GM18868 (cell line): ENCODE results near the gene EXTL1.
"Not testable (repeated sequence)": the region's sequence is repeated elsewhere in the genome, so short reads cannot be mapped to it uniquely, and the experiment has no call there.

Source experiments
- ATAC-seq: cut with Tn5 transposase; IDR thresholded peaks from one replicate; pipeline ENCODE4 v1.9.1; 2021; ENCODE audit warnings: mild to moderate bottlenecking, moderate library complexity; ENCODE audit not compliant: unreplicated experiment

EXTL1 gene

GRCh38 chr1:26021647-26022403, at the start of gene EXTL1:
Gene EXTL1 (plus strand): TSS chr1:26021775. CDS start chr1:26022647, 872 bp downstream.
- ATAC-seq: no peak

DNA sequence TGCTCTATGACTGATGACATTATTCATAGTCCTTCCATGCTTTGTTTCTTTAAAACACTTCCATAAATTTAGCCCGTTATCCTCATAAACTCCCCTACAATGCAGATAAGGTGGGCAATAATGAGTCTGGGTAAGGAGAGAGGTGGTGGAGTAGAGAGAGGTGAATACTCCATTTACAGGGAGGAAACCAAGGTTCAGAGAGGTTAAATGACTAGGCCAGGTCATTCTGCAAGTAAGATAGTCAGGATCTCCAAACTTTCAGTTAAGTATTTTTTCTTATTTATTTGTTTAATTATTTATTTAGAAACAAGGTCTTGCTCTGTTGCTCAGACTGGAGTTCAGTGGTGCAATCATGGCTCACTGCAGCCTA, 49.8 kb upstream of the EXTL1 start:
- no peak for ATAC-seq

DNA sequence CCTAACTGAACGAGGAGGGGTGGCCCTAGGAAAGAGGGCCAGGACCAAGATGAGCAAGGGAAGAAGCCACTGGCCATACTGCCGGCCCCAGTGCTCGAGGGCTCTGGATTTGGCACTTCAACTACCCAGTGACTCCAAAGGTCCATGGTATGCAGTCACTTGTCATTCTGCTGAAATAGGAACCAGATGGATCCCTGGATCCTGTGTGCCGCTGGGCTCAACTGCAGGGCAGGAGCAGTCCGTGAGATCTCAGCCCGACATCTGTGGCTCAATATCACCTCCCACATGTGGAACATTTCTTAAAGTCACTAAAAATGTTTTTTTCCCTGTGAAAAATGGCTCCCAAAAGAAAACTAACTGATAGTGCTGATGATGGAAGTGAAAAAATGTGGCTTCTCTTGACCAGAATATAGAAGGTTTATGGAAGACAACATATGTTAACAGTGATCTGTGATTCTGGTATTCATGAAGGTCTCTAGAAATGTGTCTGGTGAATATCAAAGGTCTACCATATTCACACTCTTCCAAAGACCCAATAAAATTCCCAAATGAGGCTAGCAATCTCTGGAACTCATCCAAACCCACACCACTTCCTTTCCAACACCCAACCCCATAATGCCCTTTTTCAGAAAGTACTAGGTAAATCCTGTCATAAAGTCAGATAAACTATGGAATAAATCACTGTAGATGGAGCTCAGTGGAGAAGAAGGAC, 47.8 kb upstream of the EXTL1 start:
- no peak for ATAC-seq

DNA sequence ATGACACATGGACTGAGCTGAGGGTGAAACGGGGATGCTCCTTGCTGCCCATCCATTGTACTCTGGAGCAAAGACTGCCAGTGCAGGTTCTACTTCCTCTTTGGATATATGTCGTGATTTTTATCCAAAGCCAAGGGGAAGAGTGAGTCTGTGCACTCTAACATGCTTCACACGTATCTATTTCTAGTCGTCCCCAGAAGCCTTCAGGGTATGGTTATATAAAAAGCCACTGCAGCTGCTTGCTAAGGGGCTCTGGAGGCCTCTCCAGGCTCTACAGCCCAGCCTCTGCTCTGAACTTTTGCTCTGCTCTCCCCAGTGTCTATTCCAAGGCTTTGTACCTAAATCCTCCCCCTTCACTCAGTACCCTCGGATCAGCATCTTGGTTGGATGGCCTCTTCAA, 43.8 kb upstream of the EXTL1 start:
- ATAC-seq: no peak

GRCh38 chr1:25978403-25978802, 43.2 kb upstream of the EXTL1 start:
- no peak for ATAC-seq

GRCh38 chr1:25979210-25979609, 42.4 kb upstream of the EXTL1 start:
- no peak for ATAC-seq

DNA sequence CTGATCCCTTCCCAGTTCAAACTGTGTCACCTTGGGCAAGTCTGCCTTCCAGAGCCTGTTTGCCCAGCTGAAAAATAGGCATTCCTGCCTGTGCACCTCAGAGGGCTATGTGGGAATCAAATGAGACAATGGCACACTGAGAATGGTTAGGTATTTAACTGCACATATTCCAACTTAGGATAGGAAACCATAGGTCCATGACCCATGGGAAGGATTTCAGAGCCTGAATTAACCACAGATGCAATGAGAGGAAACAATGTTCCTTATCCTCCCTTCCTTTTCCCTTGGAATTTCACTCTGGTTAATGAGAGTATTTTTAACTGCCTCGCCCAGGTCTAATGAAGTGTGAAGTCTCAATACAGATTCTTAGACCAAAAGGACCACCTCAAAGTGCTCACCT, 36.4 kb upstream of the EXTL1 start:
- no peak for ATAC-seq

- ATAC-seq: no peak
These were observed 35.9 kb upstream of the EXTL1 start for GRCh38 chr1:25985670-25986069.

- not testable (repeated sequence) for ATAC-seq
These were observed 34.8 kb upstream of the EXTL1 start for GRCh38 chr1:25986773-25987172.

GRCh38 chr1:25987951-25988350, 33.6 kb upstream of the EXTL1 start:
- no peak for ATAC-seq

DNA sequence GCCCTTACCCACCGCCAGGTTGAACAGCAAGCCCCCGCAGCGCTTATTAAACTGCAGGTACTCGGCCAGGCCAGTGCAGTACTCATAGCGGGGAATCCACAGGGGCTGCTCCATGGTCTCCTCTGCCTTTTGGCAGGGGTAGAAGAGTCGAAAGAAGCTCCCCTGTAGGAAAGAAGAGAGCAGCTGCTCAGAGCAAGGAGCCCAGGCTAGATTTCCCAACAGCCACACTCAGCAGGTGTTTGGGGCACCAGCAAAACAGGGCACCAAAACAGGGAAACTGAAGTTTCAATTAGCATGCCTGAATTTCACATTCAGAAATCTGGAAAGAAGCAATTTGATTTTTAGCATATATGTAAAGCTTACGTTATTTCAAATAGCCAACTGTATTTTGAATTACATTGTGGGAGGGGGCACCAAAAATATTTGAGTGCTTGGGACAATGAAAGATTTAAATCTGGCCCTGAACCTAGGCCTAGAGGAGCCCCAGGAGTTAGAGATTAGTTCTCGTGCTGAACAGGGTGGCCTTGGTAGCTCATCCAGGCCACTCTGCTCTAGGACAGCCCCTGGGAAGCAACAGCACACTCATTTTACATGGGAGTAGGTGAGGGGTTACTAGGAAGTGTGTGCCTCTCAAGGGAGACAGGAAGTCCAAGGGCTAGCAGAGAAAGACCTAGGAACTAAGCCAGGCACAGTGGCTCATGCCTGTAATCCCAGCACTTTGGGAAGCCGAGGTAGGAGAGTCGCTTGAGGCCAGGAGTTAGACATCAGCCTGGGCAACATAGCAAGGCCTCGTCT, 31.9 kb upstream of the EXTL1 start:
- no peak for ATAC-seq

- ATAC-seq: no peak
These were observed 31.3 kb upstream of the EXTL1 start for GRCh38 chr1:25990251-25990650.

DNA sequence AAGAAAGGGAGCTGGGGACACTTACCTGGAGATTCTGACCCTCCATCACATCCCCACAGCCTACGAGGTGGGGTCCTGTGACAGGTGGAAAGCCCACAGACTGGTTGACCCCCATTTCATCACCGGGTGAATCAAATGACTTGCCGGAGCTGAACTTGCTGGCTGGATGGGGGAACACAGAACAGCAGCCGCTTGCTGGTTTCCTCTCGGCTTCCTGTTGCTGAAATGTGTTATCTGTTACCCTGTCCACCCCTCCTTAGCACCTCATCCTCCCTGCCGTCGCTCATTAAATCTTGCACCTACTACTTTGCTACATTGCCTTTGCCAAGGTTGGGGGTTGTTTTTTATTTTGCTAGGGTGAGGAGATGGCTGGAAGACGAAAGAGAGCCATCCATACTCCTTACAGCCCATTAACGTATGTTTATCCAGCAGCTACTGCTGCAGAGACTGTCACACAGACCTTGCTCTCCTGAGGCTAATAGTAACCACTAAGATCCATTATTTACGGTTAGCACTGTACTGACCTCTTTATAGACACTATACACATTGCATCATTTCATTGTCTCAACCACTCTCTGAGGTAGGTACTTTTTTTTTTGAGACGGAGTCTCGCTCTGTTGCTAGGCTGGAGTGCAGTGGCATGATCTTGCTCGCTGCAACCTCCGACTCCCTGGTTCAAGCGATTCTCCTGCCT, 30.7 kb upstream of the EXTL1 start:
- ATAC-seq: no peak

DNA sequence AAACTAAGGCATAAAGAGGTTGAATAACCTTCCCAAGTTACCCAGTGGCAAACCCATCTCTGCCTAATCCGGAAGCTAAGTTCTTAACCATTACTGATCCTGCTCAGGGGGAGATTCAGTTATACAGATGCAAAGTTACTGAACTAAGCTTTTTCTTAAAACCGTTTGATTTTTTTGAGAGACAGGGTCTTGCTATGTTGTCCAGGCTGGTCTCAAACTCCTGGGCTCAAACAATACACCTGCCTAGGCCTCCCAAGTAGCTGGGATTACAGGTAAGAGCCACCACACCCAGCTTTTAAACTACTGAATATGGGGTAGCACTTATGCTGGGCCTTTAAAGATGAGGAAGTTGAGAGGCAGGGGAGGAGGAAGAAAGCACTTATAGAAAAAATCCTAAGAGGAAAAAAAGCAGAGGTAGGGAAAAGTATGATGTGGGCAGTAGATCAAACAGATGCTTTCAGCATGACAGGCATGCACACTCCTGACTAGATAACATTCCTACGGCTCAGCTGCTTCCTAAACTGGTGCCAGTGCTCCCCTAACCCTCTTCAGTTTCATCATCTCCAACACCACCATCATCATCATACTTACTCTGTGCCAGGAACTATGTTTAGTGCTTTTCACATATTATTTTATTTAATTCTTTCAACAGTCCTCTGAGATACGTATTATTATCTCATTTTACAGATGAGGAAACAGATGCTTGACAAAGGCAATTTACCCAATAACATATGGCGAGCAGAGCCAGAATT, 29.5 kb upstream of the EXTL1 start:
- ATAC-seq: no peak

DNA sequence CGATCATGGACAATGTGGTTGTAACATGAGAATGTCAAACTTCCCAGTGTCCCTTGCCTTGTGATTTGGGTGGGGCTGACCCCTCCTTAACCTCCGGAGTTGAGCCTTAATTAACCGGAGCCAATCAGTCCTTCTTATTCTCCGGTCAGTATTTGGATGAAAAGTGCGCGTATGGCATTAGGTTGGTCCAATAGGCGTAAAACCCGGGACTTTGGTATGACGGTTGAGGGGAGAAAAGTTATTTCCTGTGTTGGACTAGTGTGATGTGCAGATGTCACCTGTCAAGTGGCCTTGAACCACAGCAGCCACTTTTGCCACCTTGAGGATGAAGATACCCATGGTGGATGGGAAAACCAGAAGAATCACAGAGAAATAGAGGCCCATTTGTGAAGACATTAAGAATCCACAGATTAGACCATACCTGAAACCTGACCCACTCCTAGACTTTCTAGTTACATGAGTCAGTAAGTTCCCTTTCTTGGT, 28.8 kb upstream of the EXTL1 start:
- no peak for ATAC-seq

DNA sequence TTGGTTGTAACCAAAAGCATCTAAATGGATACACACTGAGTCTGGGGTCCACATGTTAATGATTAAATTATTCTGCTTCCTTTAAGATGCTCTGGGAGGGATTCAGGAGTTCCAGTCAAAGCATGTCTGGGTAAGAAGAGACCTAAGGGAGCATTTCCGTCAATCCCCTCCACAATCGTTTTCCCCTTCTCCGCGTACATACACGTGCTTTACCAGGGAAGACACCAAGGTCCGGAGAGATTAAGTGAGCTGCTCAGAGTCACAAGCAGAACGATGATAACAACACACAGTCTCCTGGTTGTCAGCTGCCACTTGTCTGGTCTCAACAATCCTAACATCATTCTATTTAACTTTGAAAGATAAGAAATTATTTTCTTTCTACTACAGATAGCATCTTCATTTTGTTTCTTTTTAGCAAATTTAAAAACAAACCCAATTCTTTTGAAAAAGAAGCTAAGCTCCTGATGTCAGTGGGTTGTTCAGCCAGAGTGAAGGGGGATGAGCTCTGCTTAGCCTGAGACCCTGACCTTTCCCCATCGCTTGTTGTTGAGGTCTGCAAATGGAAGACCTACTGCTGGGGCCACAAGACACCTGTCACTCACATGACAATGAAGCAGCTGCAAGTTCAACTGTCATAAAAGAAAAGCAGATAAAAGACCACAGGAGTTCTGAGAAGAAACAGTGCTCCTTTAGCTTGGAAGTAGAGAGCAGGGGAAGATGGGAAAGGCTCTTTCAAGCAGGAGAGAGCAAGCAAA, 28.2 kb upstream of the EXTL1 start:
- ATAC-seq: no peak

GRCh38 chr1:25994402-25995150, 27.0 kb upstream of the EXTL1 start:
- no peak for ATAC-seq

GRCh38 chr1:25996966-25997827, 24.4 kb upstream of the EXTL1 start:
- ATAC-seq: no peak
